CD4-positive, alpha-beta T cell treated with Interleukin-17A for 4 hours (primary cell): ENCODE results near the gene MAGEA2B.
"Not testable (repeated sequence)": the region's sequence is repeated elsewhere in the genome, so short reads cannot be mapped to it uniquely, and the experiment has no call there.

ENCODE experiments used
- DNase-seq: peaks from one replicate; pipeline ENCODE4 v3.0.0-alpha.2; 2020; ENCODE audit warnings: mixed read lengths

Gene MAGEA2B

GRCh38 chrX:152758918-152759317, 44.5 kb downstream of the MAGEA2B start, which contains the start of gene CSAG3:
Gene CSAG3, plus strand, starts transcription at chrX:152759218.
- DNase-seq: not testable (repeated sequence)

- DNase-seq: not testable (repeated sequence)
These were observed 45.1 kb downstream of the MAGEA2B start for GRCh38 chrX:152759544-152759943.

GRCh38 chrX:152761582-152761981, 47.2 kb downstream of the MAGEA2B start:
- DNase-seq: not testable (repeated sequence)

- DNase-seq: not testable (repeated sequence)
These were observed 52.1 kb downstream of the MAGEA2B start for GRCh38 chrX:152766562-152766961.
